ENCODE data around the gene UBASH3A.

- TF ChIP-seq, protein P1, sequence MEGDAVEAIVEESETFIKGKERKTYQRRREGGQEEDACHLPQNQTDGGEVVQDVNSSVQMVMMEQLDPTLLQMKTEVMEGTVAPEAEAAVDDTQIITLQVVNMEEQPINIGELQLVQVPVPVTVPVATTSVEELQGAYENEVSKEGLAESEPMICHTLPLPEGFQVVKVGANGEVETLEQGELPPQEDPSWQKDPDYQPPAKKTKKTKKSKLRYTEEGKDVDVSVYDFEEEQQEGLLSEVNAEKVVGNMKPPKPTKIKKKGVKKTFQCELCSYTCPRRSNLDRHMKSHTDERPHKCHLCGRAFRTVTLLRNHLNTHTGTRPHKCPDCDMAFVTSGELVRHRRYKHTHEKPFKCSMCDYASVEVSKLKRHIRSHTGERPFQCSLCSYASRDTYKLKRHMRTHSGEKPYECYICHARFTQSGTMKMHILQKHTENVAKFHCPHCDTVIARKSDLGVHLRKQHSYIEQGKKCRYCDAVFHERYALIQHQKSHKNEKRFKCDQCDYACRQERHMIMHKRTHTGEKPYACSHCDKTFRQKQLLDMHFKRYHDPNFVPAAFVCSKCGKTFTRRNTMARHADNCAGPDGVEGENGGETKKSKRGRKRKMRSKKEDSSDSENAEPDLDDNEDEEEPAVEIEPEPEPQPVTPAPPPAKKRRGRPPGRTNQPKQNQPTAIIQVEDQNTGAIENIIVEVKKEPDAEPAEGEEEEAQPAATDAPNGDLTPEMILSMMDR (IDR thresholded peaks at IDR 0.05): no peak
- TF ChIP-seq EP300 (IDR thresholded peaks at IDR 0.05) (no peak), POLR2A (IDR thresholded peaks at IDR 0.05) (no peak)
These were observed 71.3 kb downstream of the UBASH3A start for GRCh38 chr21:42475036-42475435.
